Kidney (tissue), 14 donors: ENCODE data around the gene USP3. TPM values are rescaled to one million over a fixed set of nuclear protein-coding genes. Genes with fewer than 3 reads are reported as not detected.
A peak's percentile ranks its signal among the peaks of the same experiment; 100 is the strongest.

ENCODE experiments used
- DNase-seq, 5 donors: peaks; one replicate each; pipeline ENCODE4 v3.0.0-alpha.2; 2013 to 2020
- FAIRE-seq: peaks from 2 replicates; lab custom pipeline; 2012; peaks lifted over from hg19 to GRCh38; lab: Jason Lieb, UNC
- H3K27ac ChIP-seq, 2 donors: one replicate each; pipeline ENCODE4 v1.7.0; 2013; ENCODE audit warnings: low read depth in 2 of 2, low read length in 2 of 2, inconsistent platforms in 1 of 2
- H3K27me3 ChIP-seq: one replicate; pipeline ENCODE4 v1.7.1; 2013; ENCODE audit warnings: low read length, inconsistent platforms; ENCODE audit not compliant: control insufficient read depth, insufficient read depth
- H3K36me3 ChIP-seq, 3 donors: one replicate each; pipeline versions ENCODE4 v1.7.0 to v1.7.1; 2013; ENCODE audit warnings: low read length in 3 of 3, control low read depth in 1 of 3, inconsistent platforms in 1 of 3; ENCODE audit not compliant: insufficient read depth in 3 of 3, control insufficient read depth in 2 of 3
- H3K4me1 ChIP-seq, 3 donors: one replicate each; pipeline versions ENCODE4 v1.7.0 to v1.7.1; 2013; ENCODE audit warnings: low read length in 3 of 3, inconsistent platforms in 1 of 3, low read depth in 1 of 3; ENCODE audit not compliant: control insufficient read depth in 2 of 3, insufficient read depth in 2 of 3
- H3K4me3 ChIP-seq, 3 donors: one replicate each; pipeline versions ENCODE4 v1.7.0 to v1.8.1; 2013; ENCODE audit warnings: low read length in 3 of 3, control low read depth in 1 of 3, inconsistent platforms in 1 of 3
- H3K9ac ChIP-seq, 3 donors: one replicate each; pipeline versions ENCODE4 v1.7.0 to v1.7.1; 2013; ENCODE audit warnings: low read length in 3 of 3, control low read depth in 1 of 3, inconsistent platforms in 1 of 3
- H3K9me3 ChIP-seq, 3 donors: one replicate each; pipeline versions ENCODE4 v1.7.0 to v1.7.1; 2013; ENCODE audit warnings: low read length in 3 of 3, control low read depth in 1 of 3, inconsistent platforms in 1 of 3; ENCODE audit not compliant: control insufficient read depth in 2 of 3, insufficient read depth in 1 of 3
- intact Hi-C: fragments of 100-400 bp; cut with DNase I; formaldehyde crosslinking; loops from one replicate; pipeline ENCODE4 v1.11.1; 2022
- polyA plus RNA-seq: library from polyadenylated mRNA; stranded (reverse); fragments of 350-450 nt; fragmentation: Illumina TruSeq; extraction: RNeasy Lipid Tissue Mini Kit (QIAGEN cat#74804); gene quantifications from one replicate; pipeline ENCODE4 v1.2.3, GENCODE V29; 2014; ENCODE audit warnings: low read depth, low replicate concordance; ENCODE audit not compliant: insufficient read depth
- total RNA-seq: library from RNA; stranded (reverse); fragmentation: NEBNext Ultra II Directional; extraction: Animal tissue kit (Norgen Biotek cat#: 25700); gene quantifications from one replicate; pipeline ENCODE4 v1.2.1, GENCODE V29; 2021
- TF ChIP-seq, protein P1 (sequence below): IDR thresholded peaks from 3 replicates; pipeline ENCODE4 v1.5.1; 2012; ENCODE audit warnings: mild to moderate bottlenecking, moderate library complexity, borderline replicate concordance; ENCODE audit not compliant: insufficient read depth; ENCODE audit errors: extremely low read depth
- donor health status: control.
- donor health status: control.
- donor health status: control.
- donor health status: control.
- donor health status: control.
- donor health status: DM: yes; HTN: yes; CAD: no.
- donor health status: Normal renal cell carcinoma (clear cell type).

USP3 gene
- total and polyA plus RNA-seq, 2 donors from 2014 or later: 25.2 to 72.5 TPM

DNA sequence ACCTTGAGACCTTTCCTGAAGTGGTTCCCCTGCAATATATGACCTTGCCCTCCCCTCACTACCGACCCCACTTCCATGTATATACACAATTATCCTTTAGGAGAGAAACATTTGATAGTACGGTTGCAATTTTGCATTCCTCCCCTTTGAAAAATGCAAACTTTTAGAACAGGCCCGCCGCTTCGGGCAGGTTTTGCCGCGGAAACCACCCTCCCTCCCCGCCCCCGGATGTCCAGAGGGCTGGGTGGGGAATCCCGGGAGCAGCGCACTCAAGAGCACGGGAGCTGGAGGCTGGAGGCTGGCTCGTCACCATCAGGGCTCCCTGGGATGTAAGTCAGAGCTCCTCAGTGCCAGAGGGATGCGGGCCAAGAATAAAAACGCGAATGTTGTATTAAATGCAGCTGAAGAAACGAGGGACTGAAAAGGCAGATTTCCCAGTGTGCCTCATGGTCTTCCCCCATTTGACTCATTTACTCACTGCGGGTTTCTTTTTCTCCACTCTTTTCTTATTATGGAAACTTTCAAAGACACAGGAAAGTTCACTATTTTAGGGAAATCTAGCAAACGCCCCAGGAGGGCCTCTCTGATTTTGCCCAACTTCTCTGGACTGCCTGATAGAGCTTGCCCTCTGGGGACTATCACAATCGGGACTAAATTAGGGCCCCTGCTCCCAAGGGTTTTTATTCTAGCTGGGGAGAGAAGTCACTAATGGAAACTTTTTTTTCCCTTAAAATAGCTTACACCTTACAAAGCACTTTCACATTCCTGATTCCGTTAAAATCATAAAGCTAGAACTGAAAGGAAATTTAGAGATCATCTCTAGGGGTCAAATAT, 2.9 kb upstream of the USP3 start:
- H3K9me3 ChIP-seq: no peaks in the 10 kb centered on the region
- no peaks in the 10 kb centered on the region for H3K27me3 ChIP-seq
- H3K4me1 ChIP-seq: peaks cover 6 to 35% (median 26%) of the 10 kb centered on the region in 3 donors
- peak overlapping the region; percentile 16 to 53 (median 39) for H3K4me3 ChIP-seq
- TF ChIP-seq, protein P1, sequence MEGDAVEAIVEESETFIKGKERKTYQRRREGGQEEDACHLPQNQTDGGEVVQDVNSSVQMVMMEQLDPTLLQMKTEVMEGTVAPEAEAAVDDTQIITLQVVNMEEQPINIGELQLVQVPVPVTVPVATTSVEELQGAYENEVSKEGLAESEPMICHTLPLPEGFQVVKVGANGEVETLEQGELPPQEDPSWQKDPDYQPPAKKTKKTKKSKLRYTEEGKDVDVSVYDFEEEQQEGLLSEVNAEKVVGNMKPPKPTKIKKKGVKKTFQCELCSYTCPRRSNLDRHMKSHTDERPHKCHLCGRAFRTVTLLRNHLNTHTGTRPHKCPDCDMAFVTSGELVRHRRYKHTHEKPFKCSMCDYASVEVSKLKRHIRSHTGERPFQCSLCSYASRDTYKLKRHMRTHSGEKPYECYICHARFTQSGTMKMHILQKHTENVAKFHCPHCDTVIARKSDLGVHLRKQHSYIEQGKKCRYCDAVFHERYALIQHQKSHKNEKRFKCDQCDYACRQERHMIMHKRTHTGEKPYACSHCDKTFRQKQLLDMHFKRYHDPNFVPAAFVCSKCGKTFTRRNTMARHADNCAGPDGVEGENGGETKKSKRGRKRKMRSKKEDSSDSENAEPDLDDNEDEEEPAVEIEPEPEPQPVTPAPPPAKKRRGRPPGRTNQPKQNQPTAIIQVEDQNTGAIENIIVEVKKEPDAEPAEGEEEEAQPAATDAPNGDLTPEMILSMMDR: no peak
- FAIRE-seq (no peak), DNase-seq (peak; percentile 59 to 94 (median 77))
- no peaks in the 10 kb centered on the region for H3K36me3 ChIP-seq
- intact Hi-C loops: no loop called here
- H3K9ac ChIP-seq: peak overlapping the region in 1 of 3 donors; percentile 98
- H3K27ac ChIP-seq: peak overlapping the region; percentile 97 to 99

DNA sequence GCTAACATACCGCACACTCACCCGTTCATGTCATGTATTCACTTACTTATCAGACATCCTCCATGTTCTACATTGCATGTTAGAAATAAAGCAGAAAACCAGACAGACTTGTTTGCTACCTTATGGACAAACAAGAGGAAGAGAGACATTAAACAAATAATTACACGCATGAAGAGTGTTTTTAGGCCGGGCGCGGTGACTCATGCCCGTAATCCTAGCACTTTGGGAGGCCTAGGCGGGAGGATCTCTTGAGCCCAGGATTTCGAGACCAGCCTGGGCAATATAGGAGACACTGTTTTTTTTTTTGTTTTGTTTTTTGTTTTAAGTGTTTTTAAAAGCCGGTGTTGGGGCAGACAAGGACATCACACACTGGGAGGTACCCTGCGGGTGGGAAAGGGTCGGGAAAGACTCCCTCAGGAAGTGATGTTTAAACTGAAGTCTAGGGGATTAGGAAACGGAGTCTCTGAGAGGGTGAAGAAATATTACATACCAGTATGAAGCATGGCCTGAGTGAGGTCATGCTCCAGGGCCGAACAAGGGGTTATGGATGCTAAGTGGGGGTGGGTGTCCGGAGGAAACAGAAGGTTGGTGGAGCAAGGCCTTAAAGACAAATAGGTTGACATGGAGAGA, 2.1 kb upstream of the USP3 start:
- Histone ChIP-seq H3K4me1 (peaks cover 6 to 35% (median 29%) of the 10 kb centered on the region in 3 donors), H3K9me3 (no peaks in the 10 kb centered on the region), H3K4me3 (peak overlapping the region in 1 of 3 donors; percentile 90), H3K27ac (peak overlapping the region; percentile 97 to 99), H3K27me3 (no peaks in the 10 kb centered on the region), H3K36me3 (no peaks in the 10 kb centered on the region), H3K9ac (peak overlapping the region in 1 of 3 donors; percentile 98)
- intact Hi-C loops: no loop called here
- no peak for FAIRE-seq
- TF ChIP-seq, protein P1: no peak
- DNase-seq: peak in 1 of 5 donors; percentile 46

DNA sequence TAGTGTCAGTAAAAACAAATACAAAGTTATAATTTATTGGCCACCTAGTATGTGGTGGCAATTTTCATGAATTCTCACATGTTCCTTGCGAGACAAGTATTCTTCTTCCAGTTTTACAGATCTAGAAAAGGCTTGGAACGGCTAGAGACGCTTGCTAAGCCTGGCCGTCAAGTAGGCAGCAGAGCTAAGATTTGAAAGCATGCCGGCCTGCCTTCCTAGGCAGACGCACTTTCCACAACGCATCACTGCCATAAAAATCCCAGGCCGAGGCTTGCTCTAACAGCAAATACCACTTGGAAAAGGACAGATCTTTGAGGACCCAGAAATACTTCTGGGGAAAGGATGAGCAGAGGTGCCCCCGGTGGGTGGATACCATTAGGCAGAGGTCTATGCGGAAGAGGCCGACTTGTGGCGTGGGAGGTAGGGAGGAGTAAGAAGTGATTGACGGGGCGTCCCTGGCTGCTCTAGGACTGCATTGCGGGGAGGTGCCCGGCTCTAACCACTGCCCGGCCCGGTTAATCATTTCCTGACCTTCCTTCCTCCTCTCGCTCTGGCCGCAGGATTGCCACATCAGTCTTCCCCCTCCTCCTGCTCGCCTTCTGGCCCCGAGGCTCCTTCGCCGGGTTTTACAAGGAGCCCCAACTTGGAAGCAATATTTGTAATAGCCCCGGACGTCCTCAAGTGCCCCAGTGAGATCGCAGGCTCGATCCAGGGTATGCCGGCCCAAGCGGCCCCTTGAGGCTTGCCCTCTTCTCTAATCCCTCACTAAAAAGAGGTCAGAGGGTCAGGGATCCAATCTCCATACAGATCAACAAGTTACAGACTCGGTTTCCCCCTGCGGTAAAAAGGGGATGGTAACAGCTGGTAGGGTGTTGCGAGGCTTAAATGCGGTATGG, 1.3 kb upstream of the USP3 start:
- Histone ChIP-seq H3K9me3 (no peaks in the 10 kb centered on the region), H3K27ac (peak overlapping the region; percentile 97 to 99), H3K9ac (peak overlapping the region; percentile 4 to 98 (median 91)), H3K4me1 (peaks cover 6 to 35% (median 29%) of the 10 kb centered on the region in 3 donors), H3K27me3 (no peaks in the 10 kb centered on the region), H3K4me3 (peak overlapping the region; percentile 48 to 90 (median 84)), H3K36me3 (no peaks in the 10 kb centered on the region)
- DNase-seq (peak; percentile 85 to 97 (median 91)), FAIRE-seq (no peak)
- intact Hi-C loops: no loop called here
- TF ChIP-seq, protein P1: no peak
